GM18861 (cell line): Measurements from ENCODE around the gene NRP1.
"Not testable (repeated sequence)": the region's sequence is repeated elsewhere in the genome, so short reads cannot be mapped to it uniquely, and the experiment has no call there.

Experiments used
- ATAC-seq: cut with Tn5 transposase; IDR thresholded peaks from one replicate; pipeline ENCODE4 v1.9.1; 2021; ENCODE audit not compliant: unreplicated experiment

NRP1 gene

DNA sequence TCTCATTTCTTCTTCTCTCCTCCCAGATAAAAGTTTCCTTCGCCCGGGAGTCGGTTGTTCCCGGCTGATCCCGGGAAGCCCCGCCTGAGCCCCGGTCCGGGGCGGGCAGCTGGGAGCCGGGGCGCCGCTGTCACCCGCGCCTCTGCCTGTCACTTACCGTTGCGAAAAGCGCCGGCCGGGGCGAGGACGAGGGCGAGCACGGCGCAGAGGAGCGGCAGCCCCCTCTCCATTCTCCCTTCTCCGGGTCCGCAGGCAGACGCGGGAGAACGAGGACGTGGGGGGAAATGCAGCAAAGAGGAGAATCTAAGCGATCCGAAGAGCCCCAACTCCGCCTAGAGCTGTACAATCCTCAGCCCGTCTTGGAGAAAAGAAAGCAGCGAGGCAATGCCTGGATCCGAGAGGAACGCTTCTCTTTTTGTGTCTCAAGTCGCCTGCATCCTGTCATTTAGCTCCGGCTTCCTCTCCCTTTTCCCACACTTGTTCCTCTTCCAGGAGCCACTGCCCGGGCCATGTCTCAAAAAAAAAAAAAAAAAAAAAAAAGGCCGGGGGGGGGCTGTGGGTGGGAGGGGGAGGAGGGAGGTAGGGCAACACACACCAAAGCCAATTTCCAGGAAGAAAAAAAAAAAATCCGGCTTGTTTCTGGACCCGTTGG lies at the start of gene NRP1:
Gene NRP1 (minus strand): TSS at position 515 of the 652 bp plus-strand sequence. CDS start 285 bp downstream, at position 230.
- no peak for ATAC-seq

- not testable (repeated sequence) for ATAC-seq
Measured at GRCh38 chr10:33384201-33384600, 49.7 kb upstream of the NRP1 start.

- ATAC-seq, result no peak
Measured at GRCh38 chr10:33382921-33383713, 48.6 kb upstream of the NRP1 start.

DNA sequence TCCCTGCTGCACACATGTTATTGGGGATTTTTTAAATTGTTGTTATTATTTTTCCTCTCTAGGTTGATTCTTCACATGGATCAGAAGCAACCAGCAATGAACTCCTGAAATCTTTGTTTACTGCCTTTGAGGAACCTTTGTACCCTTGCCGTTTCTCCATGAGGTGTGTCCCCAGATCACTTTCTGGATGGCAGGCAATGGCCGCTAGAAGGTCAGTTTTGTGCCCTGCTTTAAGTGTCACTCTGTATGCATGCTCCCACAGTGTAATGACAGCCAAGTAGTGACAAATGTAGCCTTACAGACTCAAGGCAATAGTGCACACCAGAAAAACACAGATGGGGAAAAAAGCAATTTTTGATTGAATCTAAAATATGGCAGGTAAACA lies 47.7 kb upstream of the NRP1 start:
- no peak for ATAC-seq

GRCh38 chr10:33381451-33382215 lies 47.2 kb upstream of the NRP1 start:
- ATAC-seq, result no peak

- no peak for ATAC-seq
Measured at GRCh38 chr10:33377658-33378025, 43.2 kb upstream of the NRP1 start.

DNA sequence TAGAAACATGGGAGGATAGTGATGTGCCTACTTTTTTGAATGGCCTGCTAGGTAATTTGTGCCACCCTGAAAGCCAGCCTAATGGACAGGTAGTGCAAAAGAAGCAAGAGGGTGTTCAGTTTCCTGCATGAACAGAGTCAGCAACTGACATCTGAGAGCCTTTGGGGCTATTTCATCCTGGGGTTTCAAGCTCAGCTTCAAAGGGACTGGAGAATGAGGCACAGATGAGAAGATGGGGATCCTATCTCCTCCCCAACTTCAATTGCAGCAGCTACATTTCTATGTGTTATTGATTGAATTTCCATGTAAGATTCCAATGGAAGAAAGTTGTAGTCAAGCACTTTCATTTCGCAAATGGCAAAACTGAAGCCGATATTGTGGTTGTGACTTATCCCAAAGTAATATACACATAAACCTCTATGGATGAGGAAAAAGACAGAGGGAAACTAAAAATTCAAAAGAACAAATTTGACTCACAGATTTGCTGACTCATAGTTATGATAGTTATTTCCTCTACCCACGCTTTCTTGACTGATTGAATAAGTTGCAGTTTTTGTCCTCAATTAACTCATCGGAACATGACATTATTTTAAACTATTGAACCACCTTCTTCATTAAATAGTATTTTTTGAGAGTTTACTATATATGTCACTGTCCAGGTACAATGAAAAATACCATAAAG lies 42.6 kb upstream of the NRP1 start:
- ATAC-seq, result no peak

- no peak for ATAC-seq
Measured at GRCh38 chr10:33376476-33376875, 42.0 kb upstream of the NRP1 start.

DNA sequence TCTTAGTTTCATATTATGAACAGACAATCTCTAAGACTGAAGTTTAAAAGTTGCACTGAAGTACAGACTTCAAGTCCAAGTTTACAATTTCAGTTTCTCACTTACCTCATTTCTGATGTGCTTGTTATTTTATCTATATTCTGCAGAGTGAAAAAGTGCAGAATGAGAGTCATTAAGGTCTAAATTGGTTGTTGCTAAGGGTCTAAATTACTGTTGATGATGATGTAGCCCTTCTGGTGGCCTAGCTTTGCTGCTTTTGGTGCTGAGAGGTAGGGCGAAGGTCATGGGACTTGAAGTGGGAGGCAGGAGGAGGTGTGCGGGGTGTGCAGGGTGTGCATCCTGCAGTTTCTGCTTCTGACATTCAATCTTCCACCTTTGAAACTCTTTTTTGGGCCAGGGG lies 38.8 kb upstream of the NRP1 start:
- no peak for ATAC-seq

GRCh38 chr10:33371234-33371633 lies 36.8 kb upstream of the NRP1 start:
- no peak for ATAC-seq

DNA sequence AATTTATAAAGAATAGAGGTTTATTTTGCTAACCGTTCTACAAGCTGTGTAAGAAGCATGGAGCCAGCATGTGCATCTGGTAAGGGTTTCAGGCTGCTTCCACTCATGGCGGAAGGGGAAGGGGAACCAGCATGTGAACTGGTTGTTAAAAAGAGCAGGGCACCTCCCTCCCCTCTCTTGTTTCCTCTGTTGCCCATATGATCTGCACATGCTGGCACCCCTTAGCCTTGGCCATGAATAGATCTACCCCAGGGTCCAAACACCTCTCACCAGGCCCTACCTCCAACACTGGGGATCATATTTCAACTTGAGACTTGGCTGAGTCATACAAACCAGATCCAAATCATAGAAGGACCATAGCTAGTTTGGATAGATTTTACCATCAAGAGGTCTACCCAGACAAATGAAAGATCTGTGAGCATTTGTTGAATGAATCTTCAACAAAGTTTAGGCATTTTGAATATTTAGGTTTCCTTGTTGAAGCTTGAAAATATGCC lies 36.0 kb upstream of the NRP1 start:
- ATAC-seq, result no peak

- no peak for ATAC-seq
Measured at GRCh38 chr10:33368086-33368485, 33.6 kb upstream of the NRP1 start.

GRCh38 chr10:33365871-33366411 lies 31.5 kb upstream of the NRP1 start:
- ATAC-seq, result no peak

DNA sequence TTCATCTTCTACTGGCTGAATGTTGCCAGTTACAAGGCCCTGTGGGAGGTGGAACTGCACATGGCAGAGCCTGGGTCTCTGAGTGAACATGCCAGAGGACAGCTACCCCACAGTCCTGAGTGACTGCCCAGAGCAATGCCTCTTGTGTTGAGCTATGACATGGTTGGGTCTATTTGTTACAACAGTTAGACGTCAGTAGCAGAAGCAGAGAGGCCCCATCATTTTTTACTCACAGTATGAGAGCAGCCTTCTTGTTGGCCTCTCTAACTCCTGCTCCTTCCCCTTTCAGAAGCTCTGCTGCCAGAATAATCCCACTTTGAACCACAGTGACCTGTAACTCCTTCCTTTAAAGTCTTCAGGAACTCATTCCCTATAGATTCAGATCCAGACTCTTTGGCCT lies 30.8 kb upstream of the NRP1 start:
- no peak for ATAC-seq

DNA sequence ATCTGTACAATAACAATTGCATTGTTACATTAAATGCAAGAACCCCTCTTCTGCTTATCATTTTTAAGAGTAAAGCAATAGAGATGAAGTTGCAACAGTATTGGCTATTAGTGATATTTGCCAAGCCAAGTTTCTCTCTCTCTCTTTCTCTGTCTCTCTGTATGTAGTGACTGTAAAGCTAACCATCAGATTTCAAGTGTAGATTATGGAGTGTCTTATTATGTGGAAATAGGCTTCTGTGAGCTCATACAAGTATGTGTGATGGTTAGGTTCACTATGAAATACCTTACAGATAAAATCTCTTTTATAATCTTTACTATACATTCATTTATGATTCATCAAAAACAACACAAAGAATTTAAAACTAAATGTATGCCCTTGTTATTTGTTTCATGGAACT lies 28.6 kb upstream of the NRP1 start:
- no peak for ATAC-seq

DNA sequence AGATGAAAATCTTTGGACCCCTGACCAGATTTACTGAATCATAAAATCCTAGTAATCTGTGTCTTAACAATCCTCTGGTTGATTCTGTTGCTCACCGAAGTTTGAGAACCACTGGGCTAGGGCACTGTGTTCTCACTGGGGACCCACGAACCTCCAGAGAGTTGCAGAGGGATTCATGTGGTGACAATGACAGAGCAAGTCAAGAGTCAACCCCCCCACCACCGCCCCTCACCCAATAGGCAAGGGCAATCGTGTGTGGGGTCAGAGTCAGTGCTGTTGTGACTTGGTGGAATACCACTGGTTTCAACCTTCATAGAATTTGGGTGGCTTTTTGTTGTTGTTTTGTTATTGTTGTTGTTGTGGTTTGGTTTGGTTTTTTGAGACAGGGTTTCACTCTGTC lies 23.5 kb upstream of the NRP1 start:
- ATAC-seq, result no peak

GRCh38 chr10:33355274-33355673 lies 20.8 kb upstream of the NRP1 start:
- no peak for ATAC-seq

DNA sequence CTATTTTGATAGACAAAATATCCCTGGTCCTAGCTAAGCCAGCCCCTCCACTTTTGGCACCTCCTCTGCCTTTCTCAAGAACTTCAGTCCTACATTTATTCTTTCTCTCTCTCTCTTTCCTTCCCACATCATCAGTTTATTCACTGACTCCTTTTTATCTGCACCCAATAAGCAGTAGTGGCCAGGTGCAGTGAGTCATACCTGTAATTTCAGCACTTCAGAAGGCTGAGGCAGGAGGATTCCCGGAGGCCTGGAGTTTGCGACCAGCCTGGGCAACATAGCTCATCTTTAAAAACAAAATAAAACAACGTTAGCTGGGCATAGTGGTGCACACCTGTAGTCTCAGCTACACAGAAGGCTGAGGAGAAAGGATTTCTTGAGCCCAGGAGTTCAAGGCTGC lies 19.4 kb upstream of the NRP1 start:
- no peak for ATAC-seq

DNA sequence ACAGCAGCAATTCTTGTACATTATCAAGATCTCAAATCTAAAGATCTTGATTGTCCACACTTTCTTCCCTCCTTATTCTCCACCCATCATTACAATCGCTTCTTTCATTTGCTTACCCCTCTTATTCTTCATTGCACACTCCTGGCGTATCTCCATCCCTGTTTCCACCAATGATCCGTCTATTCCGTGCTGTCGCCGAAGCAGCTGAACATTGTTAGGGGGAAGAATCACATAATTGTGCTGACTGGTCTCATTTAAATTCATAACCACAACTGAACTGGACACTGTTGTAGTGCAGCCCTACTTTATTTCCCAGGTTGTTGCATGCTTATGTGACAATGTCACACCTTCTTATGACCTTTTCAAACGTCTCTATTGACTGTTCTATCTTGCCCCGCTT lies 18.9 kb upstream of the NRP1 start:
- no peak for ATAC-seq

- no peak for ATAC-seq
Measured at GRCh38 chr10:33352615-33353014, 18.1 kb upstream of the NRP1 start.

GRCh38 chr10:33352175-33352574 lies 17.7 kb upstream of the NRP1 start:
- ATAC-seq, result no peak
